H9 (cell line): ENCODE results near the gene UNK. TPM values are rescaled to one million over a fixed set of nuclear protein-coding genes. Genes with fewer than 3 reads are reported as not detected.

Experiments
- DNase-seq: peaks from one replicate; pipeline ENCODE4 v3.0.0-alpha.2; 2017
- H2AFZ ChIP-seq: one replicate; pipeline ENCODE4 v1.6.1; 2013; ENCODE audit warnings: mild to moderate bottlenecking, low read length, control low read depth, moderate library complexity
- H2AK5ac ChIP-seq: 2 replicates; pipeline ENCODE4 v1.6.1; 2013; ENCODE audit warnings: low read length, control low read depth, mixed read lengths; ENCODE audit not compliant: insufficient read length
- H2BK120ac ChIP-seq: one replicate; pipeline ENCODE4 v1.6.1; 2013; ENCODE audit warnings: low read depth, mild to moderate bottlenecking, low read length, control low read depth, inconsistent platforms; ENCODE audit not compliant: poor library complexity, severe bottlenecking
- H2BK12ac ChIP-seq: 2 replicates; pipeline ENCODE4 v1.6.1; 2013; ENCODE audit warnings: low read length, control low read depth, mixed read lengths, low read depth; ENCODE audit not compliant: insufficient read length
- H2BK15ac ChIP-seq: 2 replicates; pipeline ENCODE4 v1.6.1; 2013; ENCODE audit warnings: low read depth, low read length, control low read depth
- H2BK20ac ChIP-seq: one replicate; pipeline ENCODE4 v1.6.1; 2013; ENCODE audit warnings: low read depth, mild to moderate bottlenecking, low read length, control low read depth, inconsistent platforms; ENCODE audit not compliant: poor library complexity, severe bottlenecking
- H2BK5ac ChIP-seq: 2 replicates; pipeline ENCODE4 v1.6.1; 2013; ENCODE audit warnings: low read length, control low read depth, mixed read lengths; ENCODE audit not compliant: insufficient read length
- H3K14ac ChIP-seq: 2 replicates; pipeline ENCODE4 v1.6.1; 2013; ENCODE audit warnings: low read length, control low read depth; ENCODE audit not compliant: insufficient read depth
- H3K18ac ChIP-seq: 2 replicates; pipeline ENCODE4 v1.6.1; 2013; ENCODE audit warnings: low read depth, mild to moderate bottlenecking, mixed read lengths, low read length, control low read depth; ENCODE audit not compliant: insufficient read length
- H3K23ac ChIP-seq: 2 replicates; pipeline ENCODE4 v1.6.1; 2013; ENCODE audit warnings: low read length, control low read depth, mixed read lengths, low read depth; ENCODE audit not compliant: insufficient read length
- H3K23me2 ChIP-seq: 2 replicates; pipeline ENCODE4 v1.6.1; 2013; ENCODE audit warnings: low read depth, mild to moderate bottlenecking, mixed read lengths, low read length, control low read depth; ENCODE audit not compliant: insufficient read length, poor library complexity, severe bottlenecking
- H3K27ac ChIP-seq: 2 replicates; pipeline ENCODE4 v1.5.1; 2013; ENCODE audit warnings: low read length, control low read depth, mixed read lengths, low read depth; ENCODE audit not compliant: insufficient read length
- H3K27me3 ChIP-seq: 2 replicates; pipeline ENCODE4 v1.6.1; 2013; ENCODE audit warnings: low read length, control low read depth, inconsistent platforms; ENCODE audit not compliant: insufficient read depth
- H3K4ac ChIP-seq: 2 replicates; pipeline ENCODE4 v1.6.1; 2013; ENCODE audit warnings: low read depth, mild to moderate bottlenecking, control low read depth, inconsistent platforms, low read length, moderate library complexity
- H3K4me1 ChIP-seq: 2 replicates; pipeline ENCODE4 v1.6.1; 2013; ENCODE audit warnings: low read length, control low read depth, inconsistent platforms; ENCODE audit not compliant: insufficient read depth
- H3K4me2 ChIP-seq: 2 replicates; pipeline ENCODE4 v1.6.1; 2013; ENCODE audit warnings: low read length, control low read depth, mixed read lengths; ENCODE audit not compliant: insufficient read length, insufficient read depth
- H3K56ac ChIP-seq: 2 replicates; pipeline ENCODE4 v1.6.1; 2013; ENCODE audit warnings: low read depth, mild to moderate bottlenecking, mixed read lengths, low read length, control low read depth; ENCODE audit not compliant: insufficient read length
- H3K79me1 ChIP-seq: 2 replicates; pipeline ENCODE4 v1.6.1; 2013; ENCODE audit warnings: low read depth, mild to moderate bottlenecking, moderate library complexity, low read length, control low read depth, inconsistent platforms; ENCODE audit not compliant: insufficient read depth, poor library complexity, severe bottlenecking
- H3K79me2 ChIP-seq: 2 replicates; pipeline ENCODE4 v1.6.1; 2013; ENCODE audit warnings: low read length, control low read depth, inconsistent platforms; ENCODE audit not compliant: insufficient read depth
- H3K9ac ChIP-seq: 2 replicates; pipeline ENCODE4 v1.6.1; 2013; ENCODE audit warnings: low read length, control low read depth, mixed read lengths; ENCODE audit not compliant: insufficient read length; ENCODE audit errors: extremely low read depth
- H3K9me3 ChIP-seq: one replicate; pipeline ENCODE4 v1.6.1; 2013; ENCODE audit warnings: low read depth, low read length, inconsistent platforms; ENCODE audit not compliant: control insufficient read depth
- H3T11ph ChIP-seq: one replicate; pipeline ENCODE4 v1.6.1; 2013; ENCODE audit warnings: mild to moderate bottlenecking, low read length, control low read depth, inconsistent platforms
- H4K20me1 ChIP-seq: one replicate; pipeline ENCODE4 v1.6.1; 2013; ENCODE audit not compliant: control insufficient read depth, insufficient read length, insufficient read depth
- H4K5ac ChIP-seq: 2 replicates; pipeline ENCODE4 v1.6.1; 2013; ENCODE audit warnings: low read depth, mild to moderate bottlenecking, mixed read lengths, low read length, control low read depth; ENCODE audit not compliant: insufficient read length
- H4K8ac ChIP-seq: replicated peaks from 2 replicates; pipeline ENCODE4 v1.6.1; 2013; ENCODE audit warnings: low read length, control low read depth, mixed read lengths, low read depth; ENCODE audit not compliant: insufficient read length
- H4K91ac ChIP-seq: 2 replicates; pipeline ENCODE4 v1.6.1; 2013; ENCODE audit warnings: low read depth, mild to moderate bottlenecking, moderate library complexity, mixed read lengths, low read length, control low read depth; ENCODE audit not compliant: insufficient read length
- H3K27ac Mint-ChIP-seq, 3 experiments: 2 replicates in 2 of 3; 3 replicates in 1 of 3; pipeline ENCODE4 v1.8.0; 2020 to 2021; ENCODE audit warnings: mixed read lengths in 3 of 3, mild to moderate bottlenecking in 1 of 3, moderate library complexity in 1 of 3
- H3K27me3 Mint-ChIP-seq: 2 replicates; pipeline ENCODE4 v1.8.0; 2021; ENCODE audit warnings: low read depth, mild to moderate bottlenecking, moderate library complexity, mixed read lengths
- H3K36me3 Mint-ChIP-seq, 3 experiments: 2 replicates in 2 of 3; 3 replicates in 1 of 3; pipeline ENCODE4 v1.8.0; 2020 to 2021; ENCODE audit warnings: low read depth in 3 of 3, mixed read lengths in 3 of 3; ENCODE audit not compliant: insufficient read depth in 1 of 3
- H3K4me1 Mint-ChIP-seq, 2 experiments: 2 replicates each; pipeline ENCODE4 v1.8.0; 2020; ENCODE audit warnings: mixed read lengths in 2 of 2
- H3K4me3 Mint-ChIP-seq, 2 experiments: 2 replicates in 1 of 2; 3 replicates in 1 of 2; pipeline ENCODE4 v1.8.0; 2020 to 2021; ENCODE audit warnings: mild to moderate bottlenecking in 2 of 2, mixed read lengths in 2 of 2, moderate library complexity in 1 of 2
- H3K9me3 Mint-ChIP-seq, 2 experiments: 2 replicates in 1 of 2; 3 replicates in 1 of 2; pipeline ENCODE4 v1.8.0; 2020; ENCODE audit warnings: mild to moderate bottlenecking in 2 of 2, mixed read lengths in 2 of 2, moderate library complexity in 1 of 2
- WGBS: extraction: QIAGEN DNeasy Blood & Tissue Kit; methylation state at CpG from one replicate; pipeline ENCODE4 v1.1.7; 2013; ENCODE audit warnings: missing lambda C conversion rate, low lambda C conversion rate, mixed read lengths; ENCODE audit not compliant: insufficient read length; ENCODE audit errors: extremely low coverage; 5-methylcytosine and 5-hydroxymethylcytosine counted together
- total RNA-seq: library from RNA; stranded (reverse); gene quantifications from 2 replicates; pipeline ENCODE4 v1.2.1, GENCODE V29; 2021
- TF ChIP-seq, protein P1 (sequence below): fragments of 200-600 bp; sonication (generic); conservative IDR thresholded peaks from 3 replicates; pipeline ENCODE4 v1.8.0; 2021; ENCODE audit warnings: antibody characterized with exemption, mild to moderate bottlenecking

UNK gene
- total RNA-seq, 1 experiment from 2014 or later: 36.4 TPM

DNA sequence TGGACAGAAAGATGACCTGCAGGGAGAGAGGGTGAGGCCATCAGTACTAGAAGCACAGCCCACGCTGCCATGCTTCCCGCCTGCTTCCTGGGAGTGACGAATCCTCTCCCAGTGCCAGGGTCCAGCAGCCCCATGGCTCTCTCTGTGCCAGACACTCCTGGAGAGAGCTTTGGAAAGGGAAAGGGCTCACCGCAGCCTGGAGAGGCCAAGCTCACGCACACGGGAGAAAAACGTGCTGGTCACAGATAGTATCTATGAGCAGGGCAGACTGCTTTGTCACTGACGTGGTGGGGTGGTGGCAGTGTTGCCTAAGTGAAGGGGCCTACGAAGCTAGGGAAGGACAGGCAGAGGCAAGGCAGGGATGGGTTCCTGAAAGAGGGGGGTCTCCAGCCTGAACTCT lies 65.1 kb downstream of the UNK start:
- H3K9me3 ChIP-seq: no peaks in the 10 kb centered on the region
- H3K4me1 ChIP-seq: peaks cover 5% of the 10 kb centered on the region
- no peak for DNase-seq
- H3T11ph ChIP-seq: no peak overlapping the region
- H2AFZ ChIP-seq: no peak overlapping the region
- no peak overlapping the region for H2BK120ac ChIP-seq
- H2BK20ac ChIP-seq: no peak overlapping the region
- H3K23ac ChIP-seq: no peak overlapping the region
- H4K91ac ChIP-seq: no peak overlapping the region
- no CpG with 5 or more reads among the region's 9 CpGs for WGBS
- H3K9ac ChIP-seq: no peak overlapping the region
- H3K23me2 ChIP-seq: peaks cover 2% of the 10 kb centered on the region
- no peak overlapping the region for H3K4me3 Mint-ChIP-seq
- peaks cover 5% of the 10 kb centered on the region; the same call in 1 of the 2 replicates for H3K79me2 ChIP-seq
- no peak overlapping the region for H3K4me2 ChIP-seq
- peaks cover 4% of the 10 kb centered on the region for H3K79me1 ChIP-seq
- no peaks in the 10 kb centered on the region for H3K27me3 Mint-ChIP-seq
- no peak overlapping the region for H3K14ac ChIP-seq
- no peaks in the 10 kb centered on the region for H3K27me3 ChIP-seq
- no peak overlapping the region for H2BK15ac ChIP-seq
- no peak overlapping the region for H2BK5ac ChIP-seq
- no peak overlapping the region for H2AK5ac ChIP-seq
- no peak overlapping the region for H4K5ac ChIP-seq
- H3K27ac Mint-ChIP-seq: peak overlapping the region in 1 of 3 experiments; percentile 62; a peak in 1 of 7 replicates
- peaks cover 2% of the 10 kb centered on the region for H4K20me1 ChIP-seq
- H3K56ac ChIP-seq: no peak overlapping the region
- TF ChIP-seq, protein P1, sequence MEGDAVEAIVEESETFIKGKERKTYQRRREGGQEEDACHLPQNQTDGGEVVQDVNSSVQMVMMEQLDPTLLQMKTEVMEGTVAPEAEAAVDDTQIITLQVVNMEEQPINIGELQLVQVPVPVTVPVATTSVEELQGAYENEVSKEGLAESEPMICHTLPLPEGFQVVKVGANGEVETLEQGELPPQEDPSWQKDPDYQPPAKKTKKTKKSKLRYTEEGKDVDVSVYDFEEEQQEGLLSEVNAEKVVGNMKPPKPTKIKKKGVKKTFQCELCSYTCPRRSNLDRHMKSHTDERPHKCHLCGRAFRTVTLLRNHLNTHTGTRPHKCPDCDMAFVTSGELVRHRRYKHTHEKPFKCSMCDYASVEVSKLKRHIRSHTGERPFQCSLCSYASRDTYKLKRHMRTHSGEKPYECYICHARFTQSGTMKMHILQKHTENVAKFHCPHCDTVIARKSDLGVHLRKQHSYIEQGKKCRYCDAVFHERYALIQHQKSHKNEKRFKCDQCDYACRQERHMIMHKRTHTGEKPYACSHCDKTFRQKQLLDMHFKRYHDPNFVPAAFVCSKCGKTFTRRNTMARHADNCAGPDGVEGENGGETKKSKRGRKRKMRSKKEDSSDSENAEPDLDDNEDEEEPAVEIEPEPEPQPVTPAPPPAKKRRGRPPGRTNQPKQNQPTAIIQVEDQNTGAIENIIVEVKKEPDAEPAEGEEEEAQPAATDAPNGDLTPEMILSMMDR: no peak
- no peak overlapping the region for H4K8ac ChIP-seq
- H3K4ac ChIP-seq: no peak overlapping the region
- H2BK12ac ChIP-seq: no peak overlapping the region
- H3K18ac ChIP-seq: no peak overlapping the region
- H3K36me3 Mint-ChIP-seq: peaks cover 24 to 58% (median 56%) of the 10 kb centered on the region in 3 experiments
- H3K27ac ChIP-seq: no peak overlapping the region
- peaks cover 10 to 22% of the 10 kb centered on the region in 2 experiments for H3K4me1 Mint-ChIP-seq
- no peaks in the 10 kb centered on the region for H3K9me3 Mint-ChIP-seq
